GM12873 (cell line): Measurements from ENCODE around the gene YBX2.

ENCODE experiments used
- CTCF ChIP-seq: IDR thresholded peaks from 2 replicates; pipeline ENCODE4 v1.5.1; 2012; ENCODE audit warnings: low read depth, mild to moderate bottlenecking, moderate library complexity, low read length, control low read depth; ENCODE audit not compliant: insufficient read depth; ENCODE audit errors: missing control alignments

The YBX2 gene

DNA sequence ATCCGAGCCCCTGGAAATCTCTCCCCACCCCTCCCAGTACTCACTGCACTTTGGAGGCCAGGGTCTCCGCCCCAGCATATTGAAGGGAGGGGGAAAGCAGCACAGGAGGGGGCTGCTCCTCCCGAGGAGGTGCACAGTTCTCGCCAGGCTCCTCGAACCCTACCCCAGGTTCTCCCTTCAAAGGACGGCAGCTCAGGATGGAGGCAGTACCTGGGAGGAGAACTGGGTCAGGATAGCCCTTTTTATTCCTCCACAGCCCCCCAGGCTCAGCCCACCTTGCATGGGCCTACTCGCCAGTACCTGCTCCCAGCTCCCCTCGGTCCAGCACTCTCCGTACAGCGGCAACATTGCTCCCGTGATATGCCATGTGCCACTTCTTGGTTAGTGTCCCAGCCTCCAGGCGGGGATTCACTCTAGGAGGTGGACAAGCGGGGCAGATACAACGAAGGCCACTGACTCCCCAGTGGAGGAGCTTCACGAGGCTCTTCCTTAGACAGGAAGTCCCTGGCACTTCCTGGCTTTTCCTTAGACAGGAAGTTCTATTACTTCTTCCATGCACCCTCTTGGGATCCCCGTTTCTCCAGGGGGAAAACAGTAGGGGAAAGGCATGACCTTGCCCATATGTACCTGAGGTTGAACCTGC is 22.8 kb upstream of the YBX2 start:
- TF ChIP-seq CTCF = no peak

GRCh38 chr17:7315570-7316235 is 21.3 kb upstream of the YBX2 start:
- no peak for TF ChIP-seq CTCF

DNA sequence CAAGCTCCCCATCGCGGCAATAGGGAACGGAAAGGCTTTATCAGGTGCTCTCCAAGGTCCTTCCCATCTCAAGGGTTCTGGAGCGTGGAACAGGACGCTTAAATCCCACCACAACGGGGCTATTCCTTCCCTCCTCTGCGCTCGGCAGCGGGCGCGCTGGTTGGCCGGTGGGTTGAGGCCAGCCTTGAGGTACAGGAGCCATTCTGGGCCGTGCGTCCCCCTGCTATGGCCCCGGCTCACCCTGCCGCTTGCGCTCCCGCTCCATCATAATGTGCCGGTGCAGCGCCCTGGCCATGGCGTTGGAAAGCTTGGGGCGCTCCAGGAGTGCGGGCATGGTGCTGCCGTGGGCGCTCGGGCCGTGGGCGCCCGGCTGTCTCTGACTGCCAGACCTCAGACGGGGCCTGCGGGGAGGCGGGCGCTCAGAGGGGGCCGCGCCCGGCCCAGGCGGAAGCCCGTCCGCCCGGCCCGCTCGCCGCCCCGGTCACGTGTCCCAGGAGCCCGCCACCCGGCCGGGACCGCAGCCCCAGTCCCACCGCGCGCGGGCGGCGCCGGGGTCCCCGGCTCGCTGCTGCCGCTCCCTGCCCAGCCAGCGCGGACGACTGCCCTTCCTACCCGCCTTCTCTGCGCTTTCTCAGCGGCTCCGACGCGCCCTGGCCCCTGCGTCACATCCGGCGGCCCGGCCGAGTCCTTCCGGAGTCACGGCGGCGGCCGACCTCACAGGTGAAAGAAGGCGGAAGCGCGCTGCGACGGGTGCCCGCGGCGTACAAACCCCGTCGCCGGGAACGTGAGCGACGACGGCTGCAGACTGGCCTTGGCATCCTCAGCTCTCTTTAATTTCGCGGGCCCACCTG is 20.5 kb upstream of the YBX2 start, which contains the start of gene GPS2:
Gene GPS2, minus strand, starts transcription at position 642 of the 851 bp plus-strand sequence. Its CDS starts 308 bp downstream, at position 334.
- TF ChIP-seq CTCF = no peak

DNA sequence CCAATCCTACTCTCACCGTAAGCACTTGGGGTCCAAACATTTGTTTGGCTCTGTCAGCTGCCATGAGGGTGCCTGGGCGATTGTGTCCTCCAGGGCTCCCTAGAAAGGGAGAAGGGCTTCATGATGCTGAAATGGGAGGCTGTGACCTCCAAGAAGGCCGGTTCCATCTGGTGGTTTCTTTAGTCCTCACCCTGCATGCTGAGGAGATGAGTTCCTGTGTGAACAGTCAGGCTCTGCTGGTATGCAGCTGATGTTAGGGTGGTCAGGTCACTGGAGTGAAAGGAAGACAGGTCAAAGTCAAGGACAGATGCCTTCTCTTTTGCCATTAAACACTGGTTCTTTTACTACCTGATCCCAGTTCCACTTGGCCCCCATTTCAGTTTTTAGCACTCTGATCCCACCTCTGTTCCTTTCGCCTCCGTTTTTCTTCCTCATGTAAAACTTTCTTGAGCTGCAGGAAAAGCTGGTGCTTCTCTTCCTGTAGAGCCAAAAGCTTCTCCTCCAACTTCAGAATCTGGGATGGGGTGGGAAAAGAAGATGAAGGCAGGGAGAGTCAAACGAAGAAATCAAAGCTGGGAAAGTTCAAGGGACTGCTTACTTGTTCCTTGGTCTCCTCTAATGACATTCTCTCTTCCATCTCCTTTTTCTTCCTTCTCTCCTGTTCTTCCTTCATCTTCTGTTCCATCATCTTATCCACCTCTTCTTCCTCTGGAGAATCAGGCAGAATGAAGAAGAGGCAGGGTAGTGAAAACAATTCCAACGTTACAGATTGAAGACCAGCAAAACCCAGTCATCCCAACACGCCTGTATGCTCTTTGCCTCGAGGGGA is 19.7 kb upstream of the YBX2 start:
- no peak for TF ChIP-seq CTCF

DNA sequence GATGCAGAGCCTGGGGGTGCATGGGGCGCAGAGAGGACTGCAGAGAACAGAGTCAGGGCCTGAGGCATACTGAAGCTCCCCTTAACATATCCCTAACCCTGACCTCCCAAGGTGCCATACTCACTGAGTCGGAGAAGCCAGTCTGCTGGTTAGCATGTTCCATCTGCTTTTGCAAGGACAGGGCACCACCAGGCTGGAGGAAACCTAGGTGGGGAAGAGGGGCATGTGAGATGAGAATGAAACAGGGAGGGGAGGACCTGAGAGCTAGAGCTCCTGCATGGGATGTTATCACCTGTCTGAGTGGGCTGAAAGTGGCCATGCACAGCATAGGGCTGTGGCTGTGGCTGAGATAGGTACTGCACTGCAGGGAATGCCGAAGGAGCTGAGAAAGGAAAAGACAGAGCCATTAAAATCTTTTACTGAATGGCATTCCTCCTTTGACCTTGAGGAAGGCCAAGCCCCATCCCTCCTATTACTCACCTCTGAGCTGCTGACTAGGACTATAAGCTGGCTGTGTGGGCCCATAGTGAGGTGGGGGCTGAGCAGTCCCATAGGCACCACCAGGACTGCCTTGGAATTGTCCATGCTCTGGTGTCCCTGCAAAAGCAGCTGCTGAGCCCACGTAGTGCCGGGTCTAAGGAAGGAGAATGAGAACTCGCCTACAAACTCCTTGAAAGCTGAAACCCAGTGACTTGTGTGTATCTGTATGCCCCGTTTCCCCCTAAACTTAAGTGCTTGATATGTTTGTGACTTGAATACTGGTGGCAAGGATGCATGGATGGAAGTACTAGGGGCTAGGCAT is 18.9 kb upstream of the YBX2 start:
- TF ChIP-seq CTCF = peak; percentile 53

GRCh38 chr17:7312432-7313087 is 18.1 kb upstream of the YBX2 start:
- TF ChIP-seq CTCF = no peak
